Cardiac muscle cell (in vitro differentiated cells and primary cell): ENCODE measurements around the gene HEBP1. TPM values are rescaled to one million over a fixed set of nuclear protein-coding genes. Genes with fewer than 3 reads are reported as not detected.

Experiments
- DNase-seq, 2 donors: peaks; one replicate each; pipeline versions ENCODE4 v3.0.0 to v3.0.0-alpha.2; 2010 to 2017; ENCODE audit warnings: low read depth in 1 of 2, low spot score in 1 of 2
- H3K27ac ChIP-seq: fragments of 200-600 bp; sonication (generic); 2 replicates; pipeline ENCODE4 v1.5.1; 2016
- H3K27me3 ChIP-seq: fragments of 200-600 bp; sonication (generic); 2 replicates; pipeline ENCODE4 v1.6.0; 2016; ENCODE audit warnings: control low read depth
- H3K36me3 ChIP-seq: fragments of 200-600 bp; sonication (generic); 2 replicates; pipeline ENCODE4 v1.5.1; 2016; ENCODE audit warnings: control low read depth
- H3K4me1 ChIP-seq: fragments of 200-600 bp; sonication (generic); 2 replicates; pipeline ENCODE4 v1.8.1; 2017; ENCODE audit warnings: low read depth, mild to moderate bottlenecking, mixed run types
- H3K4me3 ChIP-seq: fragments of 200-600 bp; sonication (generic); 2 replicates; pipeline ENCODE4 v1.5.1; 2016; ENCODE audit warnings: mild to moderate bottlenecking
- H3K9me3 ChIP-seq: fragments of 200-600 bp; sonication (generic); 2 replicates; pipeline ENCODE4 v1.5.1; 2017; ENCODE audit warnings: low read depth, mild to moderate bottlenecking, control low read depth
- polyA plus RNA-seq: library from polyadenylated mRNA; unstranded; fragments of >200 nt; fragmentation: Nextera tagmentation; extraction: Ambion mirVana; gene quantifications from 2 replicates; pipeline ENCODE4 v1.2.1, GENCODE V29; 2016
- total RNA-seq: library from RNA; depleted of rRNA; stranded (reverse); fragments of >200 nt; gene quantifications from 2 replicates; pipeline ENCODE4 v1.2.3, GENCODE V29; 2016
- TF ChIP-seq, protein P1 (sequence below): IDR thresholded peaks from 2 replicates; pipeline ENCODE4 v1.5.1; 2012; ENCODE audit warnings: low read depth, mild to moderate bottlenecking, low read length

HEBP1 gene
- total and polyA plus RNA-seq, 2 experiments from 2014 or later, result 31.2 to 44.1 TPM

DNA sequence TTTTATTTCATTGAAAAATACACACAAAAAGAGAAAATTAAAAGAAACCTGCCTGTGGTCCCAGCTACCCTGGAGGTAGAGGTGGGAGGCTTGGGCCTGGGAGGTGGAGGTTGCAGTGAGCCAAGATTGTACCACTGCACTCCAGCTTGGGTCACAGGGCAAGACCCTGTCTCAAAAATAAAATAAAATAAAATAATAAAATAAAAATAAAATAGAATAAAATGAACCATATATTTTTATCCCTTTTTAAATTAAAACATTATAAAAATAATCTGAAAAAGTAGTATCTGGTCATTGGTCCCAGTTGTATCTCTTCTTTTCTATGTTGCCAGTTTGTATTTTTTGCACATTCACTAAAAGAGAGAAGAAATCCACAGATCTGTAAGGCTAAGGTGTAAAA is 27.4 kb upstream of the HEBP1 start:
- no peak for DNase-seq
- no peaks in the 10 kb centered on the region for H3K27me3 ChIP-seq
- no peak overlapping the region for H3K4me3 ChIP-seq
- H3K9me3 ChIP-seq, result no peaks in the 10 kb centered on the region
- TF ChIP-seq, protein P1, sequence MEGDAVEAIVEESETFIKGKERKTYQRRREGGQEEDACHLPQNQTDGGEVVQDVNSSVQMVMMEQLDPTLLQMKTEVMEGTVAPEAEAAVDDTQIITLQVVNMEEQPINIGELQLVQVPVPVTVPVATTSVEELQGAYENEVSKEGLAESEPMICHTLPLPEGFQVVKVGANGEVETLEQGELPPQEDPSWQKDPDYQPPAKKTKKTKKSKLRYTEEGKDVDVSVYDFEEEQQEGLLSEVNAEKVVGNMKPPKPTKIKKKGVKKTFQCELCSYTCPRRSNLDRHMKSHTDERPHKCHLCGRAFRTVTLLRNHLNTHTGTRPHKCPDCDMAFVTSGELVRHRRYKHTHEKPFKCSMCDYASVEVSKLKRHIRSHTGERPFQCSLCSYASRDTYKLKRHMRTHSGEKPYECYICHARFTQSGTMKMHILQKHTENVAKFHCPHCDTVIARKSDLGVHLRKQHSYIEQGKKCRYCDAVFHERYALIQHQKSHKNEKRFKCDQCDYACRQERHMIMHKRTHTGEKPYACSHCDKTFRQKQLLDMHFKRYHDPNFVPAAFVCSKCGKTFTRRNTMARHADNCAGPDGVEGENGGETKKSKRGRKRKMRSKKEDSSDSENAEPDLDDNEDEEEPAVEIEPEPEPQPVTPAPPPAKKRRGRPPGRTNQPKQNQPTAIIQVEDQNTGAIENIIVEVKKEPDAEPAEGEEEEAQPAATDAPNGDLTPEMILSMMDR, result no peak
- H3K4me1 ChIP-seq, result no peaks in the 10 kb centered on the region
- no peak overlapping the region for H3K27ac ChIP-seq
- H3K36me3 ChIP-seq, result no peaks in the 10 kb centered on the region

DNA sequence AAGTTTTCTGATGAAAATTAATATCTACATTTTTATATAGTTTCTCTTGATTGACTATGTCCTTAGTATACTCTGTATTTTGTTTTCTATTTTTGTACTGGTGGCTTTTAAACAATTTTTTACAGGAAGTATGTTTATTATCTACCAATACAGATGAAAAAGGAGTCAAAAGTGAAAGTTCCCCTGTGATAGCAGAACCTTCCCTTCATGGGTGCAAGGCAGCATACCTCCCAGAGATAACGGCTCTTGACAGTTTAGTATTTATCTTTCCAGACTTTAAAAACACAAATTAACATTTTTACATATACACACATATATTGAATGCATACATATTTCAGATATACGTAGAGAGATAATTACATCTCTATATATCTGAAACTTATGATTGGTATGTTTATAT is 27.0 kb upstream of the HEBP1 start:
- no peak overlapping the region for H3K27ac ChIP-seq
- no peaks in the 10 kb centered on the region for H3K36me3 ChIP-seq
- no peak for DNase-seq
- H3K4me1 ChIP-seq, result no peaks in the 10 kb centered on the region
- H3K4me3 ChIP-seq, result no peak overlapping the region
- TF ChIP-seq, protein P1, result no peak
- H3K27me3 ChIP-seq, result no peaks in the 10 kb centered on the region
- H3K9me3 ChIP-seq, result no peaks in the 10 kb centered on the region

DNA sequence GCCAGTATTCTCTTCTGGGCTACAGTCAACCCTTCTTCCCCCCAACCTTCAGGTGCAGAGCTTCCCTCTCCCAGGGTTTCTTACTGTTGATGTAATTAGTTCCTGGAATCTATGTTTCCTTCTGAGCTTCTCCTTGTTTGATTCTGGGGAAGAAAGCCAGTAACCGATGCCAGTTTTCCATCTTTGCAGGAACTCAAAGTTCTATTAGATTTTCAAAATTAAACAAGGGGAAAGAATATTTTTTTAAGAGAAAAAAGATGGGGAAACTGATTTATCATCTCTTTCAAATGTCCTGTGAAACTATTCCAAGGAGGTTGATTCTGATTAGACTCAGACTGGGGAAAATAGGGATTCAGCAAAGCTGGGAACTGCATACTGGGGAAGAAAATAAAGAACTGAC is 26.2 kb upstream of the HEBP1 start:
- H3K36me3 ChIP-seq, result no peaks in the 10 kb centered on the region
- DNase-seq, result no peak
- H3K4me1 ChIP-seq, result no peaks in the 10 kb centered on the region
- no peaks in the 10 kb centered on the region for H3K27me3 ChIP-seq
- no peak overlapping the region for H3K27ac ChIP-seq
- no peaks in the 10 kb centered on the region for H3K9me3 ChIP-seq
- no peak overlapping the region for H3K4me3 ChIP-seq
- TF ChIP-seq, protein P1, result no peak

DNA sequence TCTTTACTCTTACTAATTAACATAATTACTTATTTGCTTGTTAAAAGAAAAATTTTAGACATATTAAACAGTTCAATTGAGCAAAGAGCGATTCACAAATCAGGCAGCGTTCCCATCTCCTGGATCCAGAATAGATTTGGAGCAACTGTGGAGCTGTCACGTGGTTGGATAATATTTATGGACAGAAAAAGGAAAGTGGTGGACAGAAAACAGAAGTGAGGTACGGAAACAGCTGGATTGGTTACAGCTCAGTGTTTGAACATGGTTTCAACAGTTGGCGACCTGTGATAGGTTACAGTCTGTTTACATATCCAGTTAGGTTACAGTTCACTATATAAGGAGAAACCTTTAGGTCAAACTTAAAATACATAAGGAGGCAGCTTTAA is 24.5 kb upstream of the HEBP1 start:
- H3K4me3 ChIP-seq, result no peak overlapping the region
- no peak overlapping the region for H3K27ac ChIP-seq
- H3K36me3 ChIP-seq, result no peaks in the 10 kb centered on the region
- TF ChIP-seq, protein P1, result no peak
- H3K9me3 ChIP-seq, result no peaks in the 10 kb centered on the region
- H3K4me1 ChIP-seq, result no peaks in the 10 kb centered on the region
- DNase-seq, result no peak
- no peaks in the 10 kb centered on the region for H3K27me3 ChIP-seq

DNA sequence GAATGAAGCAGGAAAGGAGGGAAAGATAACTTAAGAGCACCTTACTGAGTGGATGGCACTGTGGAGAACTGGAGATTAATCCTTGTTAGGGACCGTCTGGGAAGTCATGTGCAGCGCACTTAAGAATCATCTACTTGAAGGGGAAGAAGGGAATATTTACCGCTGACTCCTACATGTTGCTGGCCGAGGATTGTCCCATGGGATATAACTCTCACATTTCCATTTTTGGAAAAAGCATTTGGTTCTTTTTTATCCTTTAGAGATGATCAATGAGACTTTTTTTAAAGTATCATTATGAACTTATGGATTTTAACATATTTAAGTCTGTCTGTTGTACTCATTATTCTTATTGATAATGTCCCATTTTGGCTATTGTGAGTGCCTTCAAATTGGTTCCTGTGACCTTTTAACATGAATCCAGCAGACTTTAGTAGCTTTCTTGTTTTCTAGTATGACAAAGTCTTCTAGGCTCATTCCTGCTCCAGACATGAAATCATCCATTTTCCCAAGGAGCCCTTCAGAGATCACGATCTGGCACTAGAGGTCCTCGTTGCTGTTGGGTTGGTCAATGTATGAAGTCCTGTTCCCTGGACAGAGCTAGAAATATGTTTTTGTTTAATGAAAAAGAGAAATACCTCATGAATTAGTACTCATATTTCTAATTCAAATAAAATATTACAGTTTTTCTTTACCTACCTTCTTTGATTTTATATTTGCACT is 23.9 kb upstream of the HEBP1 start:
- no peak overlapping the region for H3K4me3 ChIP-seq
- no peaks in the 10 kb centered on the region for H3K9me3 ChIP-seq
- peak in 1 of 2 donors; percentile 70 for DNase-seq

More for the DNA sequence above, 23.9 kb upstream of the HEBP1 start:
- H3K4me1 ChIP-seq, result no peaks in the 10 kb centered on the region
- TF ChIP-seq, protein P1, result peak; percentile 46
- no peak overlapping the region for H3K27ac ChIP-seq
- no peaks in the 10 kb centered on the region for H3K27me3 ChIP-seq
- H3K36me3 ChIP-seq, result no peaks in the 10 kb centered on the region
